ENCODE results near the gene KIFBP. TPM values are rescaled to one million over a fixed set of nuclear protein-coding genes. Genes with fewer than 3 reads are reported as not detected.

Gene KIFBP
- total RNA-seq, 2 donors from 2014 or later: 15.8 to 16.9 TPM

DNA sequence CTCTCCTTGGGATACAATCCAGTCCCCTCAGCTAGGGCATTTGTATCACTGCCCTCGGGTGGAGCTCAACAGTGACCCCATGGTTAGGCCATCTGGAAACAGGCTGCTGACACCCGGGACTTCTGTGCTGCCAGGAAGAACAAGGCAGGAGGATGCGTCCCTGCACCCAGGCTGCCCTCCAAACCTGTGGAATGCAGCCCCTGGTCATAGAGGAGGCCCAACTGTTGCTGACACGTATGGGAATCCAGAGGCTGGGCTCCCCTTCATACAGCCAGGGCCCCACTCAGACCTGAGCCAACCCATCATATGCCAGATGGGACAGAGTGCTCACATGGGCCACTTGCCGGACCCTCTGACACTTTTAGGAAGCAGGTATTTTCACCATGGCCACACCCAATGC is 53.8 kb downstream of the KIFBP start:
- H3K27me3 ChIP-seq: no peaks in the 10 kb centered on the region
- intact Hi-C loops (cut with DNase I): no loop called here
- no peak for ATAC-seq
- H3K9me3 ChIP-seq: no peaks in the 10 kb centered on the region
- WGBS, 2 donors: 37 to 96% methylated on average over 2 to 5 of the region's 5 CpGs
- no peaks in the 10 kb centered on the region for H3K4me1 ChIP-seq
- H3K36me3 ChIP-seq (replicated peaks in 1 of 2; ENCODE audit: insufficient read depth in 1 of 2, low read depth in 2 of 2): no peaks in the 10 kb centered on the region
- no peak overlapping the region for H3K4me3 ChIP-seq
- no peak for DNase-seq
- TF ChIP-seq POLR2A (IDR thresholded peaks at IDR 0.05): no peak
- TF ChIP-seq, protein P1, sequence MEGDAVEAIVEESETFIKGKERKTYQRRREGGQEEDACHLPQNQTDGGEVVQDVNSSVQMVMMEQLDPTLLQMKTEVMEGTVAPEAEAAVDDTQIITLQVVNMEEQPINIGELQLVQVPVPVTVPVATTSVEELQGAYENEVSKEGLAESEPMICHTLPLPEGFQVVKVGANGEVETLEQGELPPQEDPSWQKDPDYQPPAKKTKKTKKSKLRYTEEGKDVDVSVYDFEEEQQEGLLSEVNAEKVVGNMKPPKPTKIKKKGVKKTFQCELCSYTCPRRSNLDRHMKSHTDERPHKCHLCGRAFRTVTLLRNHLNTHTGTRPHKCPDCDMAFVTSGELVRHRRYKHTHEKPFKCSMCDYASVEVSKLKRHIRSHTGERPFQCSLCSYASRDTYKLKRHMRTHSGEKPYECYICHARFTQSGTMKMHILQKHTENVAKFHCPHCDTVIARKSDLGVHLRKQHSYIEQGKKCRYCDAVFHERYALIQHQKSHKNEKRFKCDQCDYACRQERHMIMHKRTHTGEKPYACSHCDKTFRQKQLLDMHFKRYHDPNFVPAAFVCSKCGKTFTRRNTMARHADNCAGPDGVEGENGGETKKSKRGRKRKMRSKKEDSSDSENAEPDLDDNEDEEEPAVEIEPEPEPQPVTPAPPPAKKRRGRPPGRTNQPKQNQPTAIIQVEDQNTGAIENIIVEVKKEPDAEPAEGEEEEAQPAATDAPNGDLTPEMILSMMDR (IDR thresholded peaks at IDR 0.05): no peak
- H3K27ac ChIP-seq: no peak overlapping the region

DNA sequence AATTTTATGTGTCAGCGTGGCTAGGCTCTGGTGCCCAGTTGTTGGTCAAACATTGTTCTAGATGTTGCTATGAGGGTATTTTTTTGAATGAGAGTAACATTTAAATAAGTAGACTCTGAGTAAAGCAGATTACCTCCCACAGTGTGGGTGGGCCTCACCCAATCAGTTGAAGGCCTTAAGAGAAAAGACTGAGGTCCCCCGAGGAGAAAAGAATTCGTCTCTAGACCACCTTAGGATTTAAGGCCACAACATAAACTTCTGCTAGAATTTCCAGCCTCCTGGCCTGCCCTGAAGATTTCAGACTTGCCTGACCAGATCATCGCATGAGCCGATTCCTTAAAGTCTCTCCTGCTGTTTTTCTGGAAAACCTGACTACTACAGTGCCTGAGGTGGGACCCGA is 54.2 kb downstream of the KIFBP start:
- no peak for TF ChIP-seq POLR2A (IDR thresholded peaks at IDR 0.05)
- TF ChIP-seq, protein P1 (IDR thresholded peaks at IDR 0.05): no peak
- no peaks in the 10 kb centered on the region for H3K4me1 ChIP-seq
- H3K27me3 ChIP-seq: no peaks in the 10 kb centered on the region
- no peaks in the 10 kb centered on the region for H3K36me3 ChIP-seq (replicated peaks in 1 of 2; ENCODE audit: insufficient read depth in 1 of 2, low read depth in 2 of 2)
- H3K9me3 ChIP-seq: no peaks in the 10 kb centered on the region
- ATAC-seq (no peak), DNase-seq (no peak)
- intact Hi-C loops (cut with DNase I): no loop called here
- no peak overlapping the region for H3K27ac ChIP-seq
- 84 to 86% methylated on average over 6 of the region's 6 CpGs for WGBS, 2 donors
- no peak overlapping the region for H3K4me3 ChIP-seq

DNA sequence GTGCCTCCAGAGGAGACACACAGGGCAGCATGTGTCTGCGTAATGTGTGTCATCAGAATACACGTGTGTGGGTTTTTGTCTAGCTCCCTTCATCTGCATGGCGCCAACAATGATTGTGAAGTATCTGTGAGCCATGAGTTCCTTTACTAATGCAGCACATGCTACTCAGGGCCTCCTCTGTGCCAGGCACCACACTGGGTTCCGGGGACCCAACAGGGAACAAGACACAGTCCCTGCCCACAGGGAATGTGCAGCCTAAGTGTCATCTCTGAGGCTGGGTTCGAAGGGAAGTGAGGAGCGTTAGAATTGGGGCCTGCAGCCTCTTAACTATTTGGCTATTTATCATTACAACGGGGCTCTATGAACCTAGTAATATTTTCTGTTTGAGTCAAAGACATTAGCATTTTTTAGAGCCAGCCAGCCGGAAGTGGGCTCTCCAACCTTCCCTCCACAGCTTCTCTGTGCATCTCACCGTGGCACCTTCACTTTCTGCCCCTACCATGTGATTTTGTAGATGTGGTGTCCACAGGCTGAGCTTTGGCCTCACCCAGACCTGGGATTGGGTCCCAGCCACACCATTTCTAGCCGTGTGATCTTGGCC is 55.4 kb downstream of the KIFBP start:
- H3K4me1 ChIP-seq: no peaks in the 10 kb centered on the region
- H3K36me3 ChIP-seq (replicated peaks in 1 of 2; ENCODE audit: insufficient read depth in 1 of 2, low read depth in 2 of 2): no peaks in the 10 kb centered on the region
- no peak for TF ChIP-seq POLR2A (IDR thresholded peaks at IDR 0.05)
- TF ChIP-seq, protein P1 (IDR thresholded peaks at IDR 0.05): no peak
- intact Hi-C loops (cut with DNase I): no loop called here
- WGBS, 2 donors: 62 to 72% methylated on average over 10 of the region's 10 CpGs
- H3K9me3 ChIP-seq: no peaks in the 10 kb centered on the region
- peak overlapping the region in 1 of 4 donors; percentile 50 for H3K27ac ChIP-seq
- ATAC-seq (no peak), DNase-seq (no peak)
- no peaks in the 10 kb centered on the region for H3K27me3 ChIP-seq
- H3K4me3 ChIP-seq: no peak overlapping the region

DNA sequence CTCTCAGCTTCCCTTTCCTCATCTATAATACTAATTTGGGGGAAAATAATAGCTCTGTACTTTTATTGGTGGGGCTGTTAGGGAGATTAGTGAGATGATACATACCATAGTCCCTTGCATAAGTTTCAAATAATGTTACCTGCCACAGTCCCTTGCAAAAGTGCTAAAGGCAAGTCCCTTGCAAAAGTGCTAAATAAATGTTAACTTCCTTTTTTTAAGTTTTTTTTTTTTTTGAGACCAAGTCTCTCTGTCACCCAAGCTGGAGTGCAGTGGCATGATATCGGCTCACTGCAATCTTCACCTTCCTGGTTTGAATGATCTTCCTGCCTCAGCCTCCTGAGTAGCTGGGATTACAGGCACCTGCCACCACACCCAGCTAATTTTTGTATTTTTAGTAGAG is 55.9 kb downstream of the KIFBP start:
- Histone ChIP-seq H3K9me3 (no peaks in the 10 kb centered on the region), H3K27ac (peak overlapping the region in 1 of 4 donors; percentile 72), H3K4me3 (no peak overlapping the region), H3K4me1 (no peaks in the 10 kb centered on the region), H3K27me3 (no peaks in the 10 kb centered on the region), H3K36me3 (replicated peaks in 1 of 2; ENCODE audit: insufficient read depth in 1 of 2, low read depth in 2 of 2) (no peaks in the 10 kb centered on the region)
- ATAC-seq: no peak
- DNase-seq: no peak
- TF ChIP-seq POLR2A (IDR thresholded peaks at IDR 0.05): no peak
- TF ChIP-seq, protein P1 (IDR thresholded peaks at IDR 0.05): no peak
- intact Hi-C loops (cut with DNase I): no loop called here
- 86 to 100% methylated on average over 1 of the region's 1 CpG for WGBS, 2 donors

Data from body of pancreas (tissue), 4 donors.